ENCODE measurements around the gene MRE11.

DNA sequence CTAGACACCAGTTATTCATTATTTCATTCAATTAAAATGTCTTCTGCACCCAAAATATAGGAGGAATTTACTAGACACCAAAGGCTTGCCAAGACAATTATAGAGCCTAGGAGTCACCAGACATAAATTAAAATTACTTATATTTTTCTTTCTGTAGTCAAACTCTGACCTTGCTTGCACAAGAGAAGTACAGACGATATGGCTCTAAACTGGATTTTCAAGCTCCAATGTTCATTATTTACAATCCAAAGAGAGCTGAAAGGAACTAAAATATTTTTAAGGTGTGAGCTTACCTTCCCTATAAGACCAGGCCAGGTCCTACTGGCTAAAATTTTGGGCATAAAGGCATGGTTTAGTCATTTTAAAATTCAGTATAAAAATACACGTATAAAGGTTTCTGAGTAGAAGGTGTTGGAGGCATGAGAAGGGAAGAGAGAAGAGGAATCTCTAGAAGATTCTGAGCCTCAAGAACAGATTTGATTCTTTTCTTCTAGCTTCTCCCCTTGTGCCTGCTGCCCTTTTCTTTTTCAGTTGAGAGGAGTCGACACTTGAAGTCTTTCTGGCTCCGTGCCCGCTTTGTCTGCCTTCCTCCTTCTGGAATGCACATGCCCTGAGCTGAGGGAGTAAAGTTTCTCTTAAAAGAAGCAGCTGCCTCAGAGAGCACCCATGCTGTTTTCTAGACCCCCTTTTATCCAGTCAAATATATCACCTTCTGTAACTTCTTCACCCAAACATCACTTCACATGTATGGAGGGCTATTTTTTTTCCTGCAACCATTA is 32.1 kb upstream of the MRE11 start:
- TF ChIP-seq, protein P1, sequence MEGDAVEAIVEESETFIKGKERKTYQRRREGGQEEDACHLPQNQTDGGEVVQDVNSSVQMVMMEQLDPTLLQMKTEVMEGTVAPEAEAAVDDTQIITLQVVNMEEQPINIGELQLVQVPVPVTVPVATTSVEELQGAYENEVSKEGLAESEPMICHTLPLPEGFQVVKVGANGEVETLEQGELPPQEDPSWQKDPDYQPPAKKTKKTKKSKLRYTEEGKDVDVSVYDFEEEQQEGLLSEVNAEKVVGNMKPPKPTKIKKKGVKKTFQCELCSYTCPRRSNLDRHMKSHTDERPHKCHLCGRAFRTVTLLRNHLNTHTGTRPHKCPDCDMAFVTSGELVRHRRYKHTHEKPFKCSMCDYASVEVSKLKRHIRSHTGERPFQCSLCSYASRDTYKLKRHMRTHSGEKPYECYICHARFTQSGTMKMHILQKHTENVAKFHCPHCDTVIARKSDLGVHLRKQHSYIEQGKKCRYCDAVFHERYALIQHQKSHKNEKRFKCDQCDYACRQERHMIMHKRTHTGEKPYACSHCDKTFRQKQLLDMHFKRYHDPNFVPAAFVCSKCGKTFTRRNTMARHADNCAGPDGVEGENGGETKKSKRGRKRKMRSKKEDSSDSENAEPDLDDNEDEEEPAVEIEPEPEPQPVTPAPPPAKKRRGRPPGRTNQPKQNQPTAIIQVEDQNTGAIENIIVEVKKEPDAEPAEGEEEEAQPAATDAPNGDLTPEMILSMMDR (optimal IDR thresholded peaks at IDR 0.05 in 1 of 3, IDR thresholded peaks at IDR 0.05 in 1 of 3, conservative IDR thresholded peaks at IDR 0.05 in 1 of 3; ENCODE audit: extremely low read depth in 1 of 3, insufficient read depth in 2 of 3, low read length in 3 of 3), result no peak
- TF ChIP-seq EZH2 (IDR thresholded peaks at IDR 0.05; ENCODE audit: low read length), result no peak
